NCI-H226 (cell line): ENCODE measurements around the gene STPG2.
"Not testable (repeated sequence)": the region's sequence is repeated elsewhere in the genome, so short reads cannot be mapped to it uniquely, and the experiment has no call there.

ENCODE experiments used
- DNase-seq: peaks from one replicate; pipeline ENCODE4 v3.0.0-alpha.2; 2015

Gene STPG2

GRCh38 chr4:97605932-97606331 is 537.3 kb downstream of the STPG2 start:
- no peak for DNase-seq

GRCh38 chr4:97593248-97593647 is 550.0 kb downstream of the STPG2 start:
- DNase-seq = no peak

GRCh38 chr4:97590266-97590665 is 553.0 kb downstream of the STPG2 start:
- no peak for DNase-seq

- peak; percentile 16 for DNase-seq
Observed at GRCh38 chr4:97589481-97590196, 553.6 kb downstream of the STPG2 start.

GRCh38 chr4:97587912-97588311 is 555.4 kb downstream of the STPG2 start:
- no peak for DNase-seq

- no peak for DNase-seq
Observed at GRCh38 chr4:97585274-97585673, 558.0 kb downstream of the STPG2 start.

- DNase-seq = peak; percentile 52
Observed at GRCh38 chr4:97582890-97583289, 560.4 kb downstream of the STPG2 start.

- no peak for DNase-seq
Observed at GRCh38 chr4:97577004-97577403, 566.3 kb downstream of the STPG2 start.

GRCh38 chr4:97560009-97560408 is 583.3 kb downstream of the STPG2 start:
- DNase-seq = peak; percentile 2

- no peak for DNase-seq
Observed at GRCh38 chr4:97558204-97558778, 585.0 kb downstream of the STPG2 start.

- not testable (repeated sequence) for DNase-seq
Observed at GRCh38 chr4:97550637-97551036, 592.6 kb downstream of the STPG2 start.

- DNase-seq = no peak
Observed at GRCh38 chr4:97548943-97549583, 594.2 kb downstream of the STPG2 start.

GRCh38 chr4:97548186-97548585 is 595.1 kb downstream of the STPG2 start:
- no peak for DNase-seq

GRCh38 chr4:97531351-97531750 is 611.9 kb downstream of the STPG2 start:
- DNase-seq = no peak

GRCh38 chr4:97530676-97531075 is 612.6 kb downstream of the STPG2 start:
- DNase-seq = no peak

- no peak for DNase-seq
Observed at GRCh38 chr4:97525236-97525635, 618.0 kb downstream of the STPG2 start.

- DNase-seq = no peak
Observed at GRCh38 chr4:97517939-97518338, 625.3 kb downstream of the STPG2 start.

GRCh38 chr4:97513917-97514316 is 629.4 kb downstream of the STPG2 start:
- DNase-seq = no peak
